Osteoblast (primary cell): Measurements from ENCODE around the gene KCNK4. TPM values are rescaled to one million over a fixed set of nuclear protein-coding genes. Genes with fewer than 3 reads are reported as not detected.

ENCODE experiments used
- DNase-seq: peaks from one replicate; pipeline ENCODE4 v3.0.0; 2011; ENCODE audit warnings: low spot score, mixed read lengths; ENCODE audit not compliant: insufficient read length; ENCODE audit errors: missing footprints
- H2AFZ ChIP-seq: 2 replicates; pipeline ENCODE4 v1.6.0; 2011; ENCODE audit warnings: mild to moderate bottlenecking, low read length
- H3K27ac ChIP-seq: 2 replicates; pipeline ENCODE4 v1.5.1; 2011; ENCODE audit warnings: mild to moderate bottlenecking, low read depth, low read length, moderate library complexity
- H3K27me3 ChIP-seq: 2 replicates; pipeline ENCODE4 v1.6.0; 2012; ENCODE audit warnings: mild to moderate bottlenecking, control low read depth, inconsistent platforms, low read length, moderate library complexity; ENCODE audit not compliant: insufficient read depth
- H3K36me3 ChIP-seq: 2 replicates; pipeline ENCODE4 v1.5.1; 2011; ENCODE audit warnings: mild to moderate bottlenecking, low read length, control low read depth, moderate library complexity; ENCODE audit not compliant: insufficient read depth
- H3K4me1 ChIP-seq: 2 replicates; pipeline ENCODE4 v1.5.1; 2011; ENCODE audit warnings: mild to moderate bottlenecking, low read length, control low read depth, moderate library complexity; ENCODE audit not compliant: insufficient read depth
- H3K4me2 ChIP-seq: 2 replicates; pipeline ENCODE4 v1.6.0; 2011; ENCODE audit warnings: mild to moderate bottlenecking, low read length; ENCODE audit not compliant: insufficient read depth
- H3K4me3 ChIP-seq: fragments of 200-600 bp; sonication (generic); 3 replicates; pipeline ENCODE4 v1.5.1; 2012; ENCODE audit warnings: mild to moderate bottlenecking, low read length, inconsistent platforms; ENCODE audit not compliant: insufficient read depth
- H3K79me2 ChIP-seq: 2 replicates; pipeline ENCODE4 v1.6.0; 2012; ENCODE audit warnings: mild to moderate bottlenecking, low read length, control low read depth, inconsistent platforms; ENCODE audit not compliant: insufficient read depth
- H3K9me3 ChIP-seq: 2 replicates; pipeline ENCODE4 v1.5.1; 2011; ENCODE audit warnings: low read depth, low read length, control low read depth
- H4K20me1 ChIP-seq: 2 replicates; pipeline ENCODE4 v1.6.0; 2012; ENCODE audit warnings: mild to moderate bottlenecking, low read length, control low read depth; ENCODE audit not compliant: insufficient read depth
- CTCF ChIP-seq: IDR thresholded peaks from 2 replicates; pipeline ENCODE4 v1.5.1; 2011; ENCODE audit warnings: mild to moderate bottlenecking, low read depth, low read length, moderate library complexity; ENCODE audit errors: extremely low read depth
- total RNA-seq: library from RNA; depleted of rRNA; stranded (reverse); fragments of >200 nt; gene quantifications from 2 replicates; pipeline ENCODE4 v1.2.3, GENCODE V29; 2012

KCNK4 gene
- total RNA-seq, 1 donor, result 0.36 TPM

- Histone ChIP-seq H3K27me3 (no peaks in the 10 kb centered on the region), H3K9me3 (no peaks in the 10 kb centered on the region), H4K20me1 (no peaks in the 10 kb centered on the region), H3K79me2 (peaks cover 5% of the 10 kb centered on the region), H3K27ac (no peak overlapping the region), H3K36me3 (peaks cover 48% of the 10 kb centered on the region), H3K4me2 (no peak overlapping the region), H3K4me1 (peaks cover 6% of the 10 kb centered on the region), H2AFZ (no peak overlapping the region), H3K4me3 (no peak overlapping the region)
- no peak for TF ChIP-seq CTCF
- DNase-seq, result peak; percentile 62
These were observed 32.1 kb upstream of the KCNK4 start for GRCh38 chr11:64258946-64259532.

- Histone ChIP-seq H2AFZ (no peak overlapping the region), H3K36me3 (peaks cover 47% of the 10 kb centered on the region), H3K27ac (no peak overlapping the region), H3K4me1 (peaks cover 6% of the 10 kb centered on the region), H3K4me3 (no peak overlapping the region), H4K20me1 (no peaks in the 10 kb centered on the region), H3K9me3 (no peaks in the 10 kb centered on the region), H3K27me3 (no peaks in the 10 kb centered on the region), H3K4me2 (no peak overlapping the region), H3K79me2 (no peaks in the 10 kb centered on the region)
- TF ChIP-seq CTCF, result no peak
- DNase-seq, result peak; percentile 89
These were observed 31.5 kb upstream of the KCNK4 start for GRCh38 chr11:64259533-64260067.

GRCh38 chr11:64260147-64260708, 30.9 kb upstream of the KCNK4 start:
- Histone ChIP-seq H3K36me3 (peaks cover 46% of the 10 kb centered on the region), H3K4me1 (peaks cover 6% of the 10 kb centered on the region), H3K9me3 (no peaks in the 10 kb centered on the region), H2AFZ (no peak overlapping the region), H3K79me2 (no peaks in the 10 kb centered on the region), H4K20me1 (no peaks in the 10 kb centered on the region), H3K4me3 (no peak overlapping the region), H3K27me3 (no peaks in the 10 kb centered on the region), H3K27ac (no peak overlapping the region), H3K4me2 (no peak overlapping the region)
- no peak for TF ChIP-seq CTCF
- peak; percentile 76 for DNase-seq

GRCh38 chr11:64261556-64262080, 29.5 kb upstream of the KCNK4 start:
- Histone ChIP-seq H3K27me3 (no peaks in the 10 kb centered on the region), H3K9me3 (no peaks in the 10 kb centered on the region), H4K20me1 (no peaks in the 10 kb centered on the region), H3K36me3 (peaks cover 49% of the 10 kb centered on the region), H3K4me1 (peaks cover 6% of the 10 kb centered on the region), H3K4me3 (no peak overlapping the region), H2AFZ (no peak overlapping the region), H3K4me2 (no peak overlapping the region), H3K79me2 (no peaks in the 10 kb centered on the region), H3K27ac (no peak overlapping the region)
- DNase-seq, result peak; percentile 74
- no peak for TF ChIP-seq CTCF
